Rectal smooth muscle tissue (tissue), 1 donor: ENCODE data around the gene SNRPF.
"Not testable (repeated sequence)": the region's sequence is repeated elsewhere in the genome, so short reads cannot be mapped to it uniquely, and the experiment has no call there.

Experiments
- H3K27ac ChIP-seq: one replicate; pipeline ENCODE4 v1.7.0; 2013; ENCODE audit warnings: low read depth, low read length, inconsistent platforms
- H3K27me3 ChIP-seq: one replicate; pipeline ENCODE4 v1.7.0; 2013; ENCODE audit warnings: low read length; ENCODE audit not compliant: control insufficient read depth, insufficient read depth
- H3K36me3 ChIP-seq: one replicate; pipeline ENCODE4 v1.7.0; 2013; ENCODE audit warnings: low read length; ENCODE audit not compliant: control insufficient read depth, insufficient read depth
- H3K4me1 ChIP-seq: one replicate; pipeline ENCODE4 v1.7.0; 2013; ENCODE audit warnings: low read length; ENCODE audit not compliant: control insufficient read depth, insufficient read depth
- H3K4me3 ChIP-seq: one replicate; pipeline ENCODE4 v1.7.0; 2013; ENCODE audit warnings: low read length
- H3K9ac ChIP-seq: one replicate; pipeline ENCODE4 v1.7.0; 2013; ENCODE audit warnings: low read length

Gene SNRPF

DNA sequence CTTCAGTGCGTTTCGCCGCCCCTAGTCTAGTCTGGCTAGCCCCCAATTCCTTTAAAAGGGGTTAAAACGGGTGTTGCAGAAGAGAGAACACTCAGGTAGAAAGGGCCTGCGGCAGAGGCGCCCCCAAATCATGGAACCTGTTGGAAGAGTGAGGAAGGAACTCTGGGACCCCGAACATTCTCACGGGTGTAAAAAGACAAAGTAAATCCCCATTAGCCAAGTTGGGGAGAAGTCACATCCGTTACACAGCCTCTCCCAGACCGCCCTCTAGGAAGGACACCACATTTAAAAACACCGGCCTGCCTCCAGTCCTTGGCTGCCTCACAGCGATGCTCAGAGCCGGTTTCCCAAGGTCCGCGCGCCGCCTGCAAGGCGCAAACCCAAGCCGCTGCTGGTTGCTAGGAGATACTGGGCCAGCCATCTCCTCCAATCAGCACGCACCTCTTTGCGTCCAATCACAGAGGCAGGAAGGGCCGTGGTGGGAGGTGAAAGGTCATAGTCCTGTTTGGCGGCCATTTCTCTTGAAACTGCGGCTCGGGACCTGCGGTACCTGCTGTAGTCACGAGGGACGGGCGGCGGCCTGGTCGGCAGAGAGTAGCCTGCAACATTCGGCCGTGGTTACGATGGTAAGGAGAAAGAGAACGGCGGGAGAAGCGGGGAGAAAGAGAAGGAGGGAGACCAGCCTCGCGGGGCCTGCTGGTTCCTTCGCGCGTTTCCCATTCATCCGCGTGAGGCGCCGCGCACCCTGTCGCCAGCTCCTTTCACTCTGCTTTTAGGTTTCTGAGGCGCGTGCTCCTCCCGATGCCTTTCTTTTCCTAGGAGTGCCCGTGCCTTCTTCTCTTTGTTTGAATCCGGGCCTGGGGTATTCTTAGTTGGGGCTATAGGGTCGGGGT is at the start of gene SNRPF:
SNRPF (plus strand) TSS at position 502 of the 893 bp plus-strand sequence; CDS start at position 624, 122 bp downstream.
- Histone ChIP-seq H3K9ac (peak within 1 kb of the TSS; percentile 39), H3K4me3 (peak within 1 kb of the TSS; percentile 90), H3K4me1 (peaks cover 10% of the 10 kb centered on the region), H3K27ac (peak within 1 kb of the TSS; percentile 68), H3K36me3 (peaks cover 5% of the 10 kb centered on the region), H3K27me3 (no peaks in the 10 kb centered on the region)

DNA sequence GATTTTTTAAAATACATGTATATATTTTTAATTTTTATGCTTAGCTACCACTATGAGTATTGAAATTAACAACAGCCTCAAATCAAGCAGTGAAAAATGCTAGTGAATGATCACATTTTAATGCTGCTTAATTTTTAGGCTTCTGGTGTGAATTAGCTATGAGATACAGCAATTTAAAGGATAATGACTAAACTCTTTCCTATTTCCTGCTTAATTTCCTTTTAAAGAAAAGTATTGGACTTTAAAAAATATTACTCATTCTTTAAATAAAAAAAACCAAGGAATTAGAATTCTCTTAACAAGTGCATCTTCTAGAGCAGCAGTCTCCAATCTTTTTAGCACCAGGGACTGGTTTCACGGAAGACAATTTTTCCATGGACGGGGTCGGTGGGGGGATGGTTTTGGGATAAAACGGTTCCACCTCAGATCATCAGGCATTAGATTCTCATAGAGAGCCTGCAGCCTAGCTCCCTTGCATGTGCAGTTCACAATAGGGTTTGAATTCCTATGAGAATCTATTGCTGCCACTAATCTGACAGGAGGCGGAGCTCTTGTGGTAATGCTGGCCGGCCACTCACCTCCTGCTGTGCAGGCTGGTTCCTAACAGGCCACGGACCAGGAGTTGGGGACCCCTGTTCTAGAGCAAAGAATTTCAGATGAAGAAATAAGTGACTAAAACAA is 49.6 kb upstream of the SNRPF start:
- no peak overlapping the region for H3K4me3 ChIP-seq
- no peak overlapping the region for H3K9ac ChIP-seq
- no peaks in the 10 kb centered on the region for H3K4me1 ChIP-seq
- no peaks in the 10 kb centered on the region for H3K36me3 ChIP-seq
- no peak overlapping the region for H3K27ac ChIP-seq
- no peaks in the 10 kb centered on the region for H3K27me3 ChIP-seq

GRCh38 chr12:95810411-95810810 is 48.3 kb upstream of the SNRPF start:
- no peak overlapping the region for H3K4me3 ChIP-seq
- H3K27ac ChIP-seq, result no peak overlapping the region
- no peaks in the 10 kb centered on the region for H3K36me3 ChIP-seq
- H3K9ac ChIP-seq, result no peak overlapping the region
- H3K4me1 ChIP-seq, result peaks cover 2% of the 10 kb centered on the region
- no peaks in the 10 kb centered on the region for H3K27me3 ChIP-seq

GRCh38 chr12:95812155-95812554 is 46.6 kb upstream of the SNRPF start:
- H3K36me3 ChIP-seq, result not testable (repeated sequence)

DNA sequence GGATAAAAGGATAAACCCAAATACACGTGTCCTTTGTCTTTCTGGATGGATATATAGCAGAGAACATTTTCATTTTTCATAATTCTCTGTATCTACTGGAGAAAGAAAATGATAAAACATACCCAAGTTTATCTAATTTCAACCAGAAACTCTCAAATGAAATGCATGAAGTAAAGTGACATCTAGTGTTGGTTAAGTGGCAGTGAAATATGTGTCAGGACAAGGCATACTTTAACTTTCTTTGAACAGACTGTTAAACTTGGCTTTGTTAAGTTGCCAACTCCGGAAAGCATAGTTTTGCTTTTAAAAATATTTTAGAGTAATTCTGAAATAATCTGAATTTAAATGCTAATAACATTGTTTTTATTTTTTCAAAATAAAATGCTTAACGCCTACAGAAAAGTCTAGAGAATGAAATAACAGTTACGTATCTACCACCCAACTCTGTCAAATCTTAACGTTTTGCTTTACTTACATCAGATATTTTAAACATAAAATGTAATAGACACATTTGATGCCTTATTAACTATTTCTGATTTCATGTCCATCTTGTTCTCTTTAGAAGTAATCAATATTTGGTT is 43.0 kb upstream of the SNRPF start:
- Histone ChIP-seq H3K27ac (no peak overlapping the region), H3K4me3 (no peak overlapping the region), H3K4me1 (peaks cover 3% of the 10 kb centered on the region), H3K27me3 (no peaks in the 10 kb centered on the region), H3K9ac (no peak overlapping the region), H3K36me3 (no peaks in the 10 kb centered on the region)

More at GRCh38 chr12:95812155-95812554, 46.6 kb upstream of the SNRPF start:
- H3K9ac ChIP-seq, H3K27me3 ChIP-seq, H3K27ac ChIP-seq, H3K4me3 ChIP-seq, H3K4me1 ChIP-seq: not testable (repeated sequence)

DNA sequence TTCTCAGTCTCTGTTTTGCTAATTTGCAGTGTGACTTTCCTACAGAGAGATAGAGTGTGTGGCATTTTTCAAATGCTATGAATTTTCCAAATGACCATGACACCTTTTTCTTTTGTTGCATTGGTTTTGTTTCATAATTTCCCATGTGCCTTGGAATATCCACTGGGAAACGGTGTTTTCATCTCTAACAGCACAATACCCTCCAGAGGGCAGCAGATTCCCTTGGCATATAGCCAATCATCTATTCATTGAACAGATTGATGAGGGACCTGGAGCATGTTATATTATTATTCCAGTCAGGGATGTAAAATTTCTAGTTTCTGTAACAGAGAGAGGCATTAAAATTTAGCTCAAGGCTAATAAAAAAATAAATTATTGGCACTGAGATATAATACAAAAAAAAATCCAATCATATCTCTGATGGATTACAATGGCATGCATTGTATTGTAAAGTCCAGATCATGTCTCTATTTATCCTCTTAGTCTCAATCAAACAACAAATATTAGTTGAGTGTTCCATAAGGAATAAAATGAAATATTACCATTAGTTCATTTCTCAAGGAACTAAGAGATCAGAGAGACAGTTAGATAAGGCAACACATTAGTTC is 38.6 kb upstream of the SNRPF start:
- H3K27me3 ChIP-seq, result no peaks in the 10 kb centered on the region
- peaks cover 3% of the 10 kb centered on the region for H3K4me1 ChIP-seq
- no peaks in the 10 kb centered on the region for H3K36me3 ChIP-seq
- H3K4me3 ChIP-seq, result no peak overlapping the region
- H3K27ac ChIP-seq, result no peak overlapping the region
- no peak overlapping the region for H3K9ac ChIP-seq

GRCh38 chr12:95829395-95829794 is 29.4 kb upstream of the SNRPF start:
- Histone ChIP-seq H3K27me3 (no peaks in the 10 kb centered on the region), H3K4me1 (no peaks in the 10 kb centered on the region), H3K4me3 (no peak overlapping the region), H3K27ac (no peak overlapping the region), H3K36me3 (no peaks in the 10 kb centered on the region), H3K9ac (no peak overlapping the region)

DNA sequence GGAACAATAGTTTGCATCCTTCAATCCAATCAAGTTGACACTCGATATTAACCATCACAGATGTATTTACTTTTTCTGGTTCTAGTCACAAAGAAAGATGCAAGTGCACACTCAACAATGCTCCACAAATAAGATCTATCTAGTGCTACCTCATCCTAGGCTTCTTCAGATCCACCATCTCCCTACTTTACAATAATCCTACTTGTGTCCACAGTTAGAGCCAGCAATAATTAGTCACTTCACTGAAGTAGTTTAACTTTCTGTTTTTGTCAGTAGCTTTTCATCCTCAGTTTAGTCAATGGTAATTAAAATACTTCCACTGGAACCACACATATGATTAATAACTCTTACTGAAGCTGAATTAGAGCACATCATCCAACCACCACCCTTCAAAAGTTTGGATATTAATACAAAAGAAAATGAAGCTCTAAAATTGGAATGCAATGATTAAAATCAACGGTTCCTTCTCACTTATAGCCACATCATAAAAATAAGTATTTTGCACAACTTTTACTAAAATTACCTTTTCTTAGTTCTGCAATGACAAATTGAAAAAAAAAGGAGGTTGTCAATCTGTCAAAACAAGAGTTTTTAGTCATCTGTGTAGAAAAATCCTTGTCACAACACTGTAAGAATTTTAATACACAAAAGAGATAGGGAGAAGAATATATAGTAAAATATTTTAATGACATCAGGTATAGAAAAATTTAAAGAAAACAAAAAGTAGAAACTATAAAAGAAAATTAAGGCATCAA is 28.2 kb upstream of the SNRPF start:
- no peaks in the 10 kb centered on the region for H3K4me1 ChIP-seq
- no peaks in the 10 kb centered on the region for H3K27me3 ChIP-seq
- H3K27ac ChIP-seq, result no peak overlapping the region
- H3K4me3 ChIP-seq, result no peak overlapping the region
- no peak overlapping the region for H3K9ac ChIP-seq
- no peaks in the 10 kb centered on the region for H3K36me3 ChIP-seq

GRCh38 chr12:95834572-95834971 is 24.2 kb upstream of the SNRPF start:
- no peaks in the 10 kb centered on the region for H3K36me3 ChIP-seq
- no peak overlapping the region for H3K9ac ChIP-seq
- no peak overlapping the region for H3K27ac ChIP-seq
- H3K4me3 ChIP-seq, result no peak overlapping the region
- no peaks in the 10 kb centered on the region for H3K27me3 ChIP-seq
- H3K4me1 ChIP-seq, result no peaks in the 10 kb centered on the region

GRCh38 chr12:95836185-95836609 is 22.6 kb upstream of the SNRPF start:
- Histone ChIP-seq H3K36me3 (no peaks in the 10 kb centered on the region), H3K27ac (no peak overlapping the region)

GRCh38 chr12:95836630-95837239 is 22.0 kb upstream of the SNRPF start:
- Histone ChIP-seq H3K4me3 (no peak overlapping the region), H3K27me3 (no peaks in the 10 kb centered on the region), H3K27ac (no peak overlapping the region), H3K4me1 (no peaks in the 10 kb centered on the region), H3K36me3 (no peaks in the 10 kb centered on the region), H3K9ac (no peak overlapping the region)

More at GRCh38 chr12:95836185-95836609, 22.6 kb upstream of the SNRPF start:
- H3K4me3 ChIP-seq, result no peak overlapping the region
- H3K27me3 ChIP-seq, result no peaks in the 10 kb centered on the region
- no peaks in the 10 kb centered on the region for H3K4me1 ChIP-seq
- H3K9ac ChIP-seq, result no peak overlapping the region
